ENCODE measurements around the gene CFDP1.
"Not testable (repeated sequence)": the region's sequence is repeated elsewhere in the genome, so short reads cannot be mapped to it uniquely, and the experiment has no call there.

CFDP1 gene

DNA sequence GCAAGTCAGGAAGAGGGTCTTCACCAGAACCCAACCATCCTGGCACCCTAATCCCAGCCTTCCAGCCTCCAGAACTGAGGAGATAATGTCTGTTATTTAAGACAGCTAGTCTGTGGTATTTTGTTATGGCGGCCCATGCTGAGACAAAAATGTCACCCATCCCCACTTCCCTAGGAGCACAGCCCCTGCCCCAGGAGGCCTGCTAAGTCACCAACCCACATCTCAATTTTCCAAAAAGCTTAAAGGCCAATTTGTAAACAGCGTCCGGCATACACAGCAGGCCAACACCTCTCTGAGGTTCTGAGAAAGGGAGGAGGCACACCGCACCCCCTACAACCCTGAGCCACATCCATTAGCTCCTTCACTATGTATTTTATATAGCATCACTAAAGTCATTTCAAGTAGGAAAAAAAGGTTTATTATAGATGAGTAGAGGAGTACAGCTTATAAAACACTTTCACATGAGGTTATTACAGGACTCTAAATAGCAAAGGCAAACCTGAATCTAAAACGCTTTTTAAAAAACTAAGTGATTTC, 24.2 kb upstream of the CFDP1 start:
- H3K4me2 ChIP-seq (ENCODE audit: low read length): no peak overlapping the region
- TF ChIP-seq CTCF (IDR thresholded peaks at IDR 0.05; ENCODE audit: low read length) (no peak), EZH2 (IDR thresholded peaks at IDR 0.05; ENCODE audit: borderline replicate concordance, low read length) (no peak)
- no peaks in the 10 kb centered on the region for H3K27me3 ChIP-seq (ENCODE audit: insufficient read depth, low read length)
- peaks cover 20% of the 10 kb centered on the region for H3K4me1 ChIP-seq (ENCODE audit: insufficient read depth, low read length, severe bottlenecking)
- peaks cover 30% of the 10 kb centered on the region for H3K79me2 ChIP-seq (ENCODE audit: insufficient read depth, low read length)
- H3K36me3 ChIP-seq (ENCODE audit: insufficient read depth, low read length): no peaks in the 10 kb centered on the region
- no peaks in the 10 kb centered on the region for H3F3A ChIP-seq (ENCODE audit: insufficient read depth, low read length)
- no peaks in the 10 kb centered on the region for H3K9me3 ChIP-seq (ENCODE audit: low read length)
- no peak overlapping the region for H2AFZ ChIP-seq (ENCODE audit: low read length)
- H3K27ac ChIP-seq (ENCODE audit: low read depth, low read length, poor library complexity, severe bottlenecking): no peak overlapping the region
- H3K9me2 ChIP-seq (ENCODE audit: low read depth, low read length): no peaks in the 10 kb centered on the region
- H3K4me3 ChIP-seq (ENCODE audit: low read depth, low read length, poor library complexity, severe bottlenecking): no peak overlapping the region
- H3K9ac ChIP-seq (ENCODE audit: low read length): no peak overlapping the region
- no peaks in the 10 kb centered on the region for H4K20me1 ChIP-seq (ENCODE audit: insufficient read depth, low read length)

- H3K79me2 ChIP-seq (ENCODE audit: insufficient read depth, low read length): peaks cover 27% of the 10 kb centered on the region
- H3K9me2 ChIP-seq (ENCODE audit: low read depth, low read length): no peaks in the 10 kb centered on the region
- H3F3A ChIP-seq (ENCODE audit: insufficient read depth, low read length): no peaks in the 10 kb centered on the region
- H2AFZ ChIP-seq (ENCODE audit: low read length): no peak overlapping the region
- H3K4me2 ChIP-seq (ENCODE audit: low read length): no peak overlapping the region
- no peaks in the 10 kb centered on the region for H3K27me3 ChIP-seq (ENCODE audit: insufficient read depth, low read length)
- H4K20me1 ChIP-seq (ENCODE audit: insufficient read depth, low read length): no peaks in the 10 kb centered on the region
- peaks cover 17% of the 10 kb centered on the region for H3K4me1 ChIP-seq (ENCODE audit: insufficient read depth, low read length, severe bottlenecking)
- no peak overlapping the region for H3K9ac ChIP-seq (ENCODE audit: low read length)
- no peaks in the 10 kb centered on the region for H3K36me3 ChIP-seq (ENCODE audit: insufficient read depth, low read length)
- TF ChIP-seq CTCF (IDR thresholded peaks at IDR 0.05; ENCODE audit: low read length): no peak
- TF ChIP-seq EZH2 (IDR thresholded peaks at IDR 0.05; ENCODE audit: borderline replicate concordance, low read length): no peak
- no peak overlapping the region for H3K4me3 ChIP-seq (ENCODE audit: low read depth, low read length, poor library complexity, severe bottlenecking)
- no peak overlapping the region for H3K27ac ChIP-seq (ENCODE audit: low read depth, low read length, poor library complexity, severe bottlenecking)
- no peaks in the 10 kb centered on the region for H3K9me3 ChIP-seq (ENCODE audit: low read length)
These were observed 23.7 kb upstream of the CFDP1 start for GRCh38 chr16:75456971-75457370.

GRCh38 chr16:75456486-75456885, 23.2 kb upstream of the CFDP1 start:
- Histone ChIP-seq H3K79me2 (ENCODE audit: insufficient read depth, low read length) (peaks cover 23% of the 10 kb centered on the region), H3K4me1 (ENCODE audit: insufficient read depth, low read length, severe bottlenecking) (peaks cover 17% of the 10 kb centered on the region)
- not testable (repeated sequence) for H3K9ac ChIP-seq (ENCODE audit: low read length); H3K36me3 ChIP-seq (ENCODE audit: insufficient read depth, low read length); H3K4me2 ChIP-seq (ENCODE audit: low read length); H3K27me3 ChIP-seq (ENCODE audit: insufficient read depth, low read length); H3K4me3 ChIP-seq (ENCODE audit: low read depth, low read length, poor library complexity, severe bottlenecking); H3K9me3 ChIP-seq (ENCODE audit: low read length); H4K20me1 ChIP-seq (ENCODE audit: insufficient read depth, low read length); H3F3A ChIP-seq (ENCODE audit: insufficient read depth, low read length); H3K27ac ChIP-seq (ENCODE audit: low read depth, low read length, poor library complexity, severe bottlenecking); H2AFZ ChIP-seq (ENCODE audit: low read length); H3K9me2 ChIP-seq (ENCODE audit: low read depth, low read length)

- H3K9me2 ChIP-seq (ENCODE audit: low read depth, low read length): no peaks in the 10 kb centered on the region
- no peak overlapping the region for H3K27ac ChIP-seq (ENCODE audit: low read depth, low read length, poor library complexity, severe bottlenecking)
- no peaks in the 10 kb centered on the region for H4K20me1 ChIP-seq (ENCODE audit: insufficient read depth, low read length)
- H2AFZ ChIP-seq (ENCODE audit: low read length): no peak overlapping the region
- no peaks in the 10 kb centered on the region for H3K9me3 ChIP-seq (ENCODE audit: low read length)
- H3K27me3 ChIP-seq (ENCODE audit: insufficient read depth, low read length): no peaks in the 10 kb centered on the region
- no peak overlapping the region for H3K4me3 ChIP-seq (ENCODE audit: low read depth, low read length, poor library complexity, severe bottlenecking)
- no peaks in the 10 kb centered on the region for H3F3A ChIP-seq (ENCODE audit: insufficient read depth, low read length)
- no peak overlapping the region for H3K4me2 ChIP-seq (ENCODE audit: low read length)
- H3K79me2 ChIP-seq (ENCODE audit: insufficient read depth, low read length): peaks cover 19% of the 10 kb centered on the region
- peaks cover 10% of the 10 kb centered on the region for H3K36me3 ChIP-seq (ENCODE audit: insufficient read depth, low read length)
- TF ChIP-seq EZH2 (IDR thresholded peaks at IDR 0.05; ENCODE audit: borderline replicate concordance, low read length) (no peak), CTCF (IDR thresholded peaks at IDR 0.05; ENCODE audit: low read length) (no peak)
- no peak overlapping the region for H3K9ac ChIP-seq (ENCODE audit: low read length)
- H3K4me1 ChIP-seq (ENCODE audit: insufficient read depth, low read length, severe bottlenecking): peaks cover 17% of the 10 kb centered on the region
These were observed 22.4 kb upstream of the CFDP1 start for GRCh38 chr16:75455677-75456076.

Data from OCI-LY1 (cell line).